Measurements from ENCODE around the gene PLEKHG1.

The PLEKHG1 gene

DNA sequence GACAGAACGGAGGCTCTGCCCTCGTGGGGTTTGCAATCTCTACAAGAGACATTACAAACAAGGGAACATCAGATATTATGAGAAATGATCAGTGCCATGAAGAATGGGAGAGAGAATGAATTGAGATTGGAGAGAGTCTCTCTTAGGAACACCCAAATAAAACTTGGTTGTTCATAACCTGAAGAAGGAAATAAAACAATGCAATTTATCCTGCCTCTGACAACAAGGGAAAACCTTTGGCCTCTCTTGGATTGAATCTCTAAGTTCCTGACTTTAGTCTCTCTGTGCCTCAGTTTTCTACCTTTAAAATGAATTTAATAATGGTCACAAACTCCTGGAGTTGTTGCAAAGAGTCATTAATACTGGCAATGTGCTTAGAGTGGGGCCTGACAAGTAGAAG, 21.1 kb downstream of the PLEKHG1 start:
- no peak for DNase-seq

DNA sequence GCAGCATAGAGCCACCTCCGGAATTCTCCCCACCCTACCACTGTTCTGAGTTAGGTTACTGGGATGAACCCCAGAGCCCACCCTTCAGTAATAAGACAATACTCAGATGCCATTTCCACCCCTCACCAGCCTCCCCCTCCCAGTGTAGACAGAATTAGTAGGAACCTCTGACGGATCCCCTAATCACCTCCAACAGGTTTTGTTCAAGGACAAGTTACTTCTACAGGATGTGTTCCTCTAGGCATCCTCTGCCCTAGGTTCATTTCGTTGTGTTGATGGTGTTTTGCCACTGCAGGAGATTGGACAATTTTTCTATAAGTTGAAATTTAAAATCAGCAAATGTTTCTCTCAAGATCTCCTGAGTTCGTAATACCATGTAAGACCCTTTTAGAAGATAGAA, 22.8 kb downstream of the PLEKHG1 start:
- DNase-seq = no peak

DNA sequence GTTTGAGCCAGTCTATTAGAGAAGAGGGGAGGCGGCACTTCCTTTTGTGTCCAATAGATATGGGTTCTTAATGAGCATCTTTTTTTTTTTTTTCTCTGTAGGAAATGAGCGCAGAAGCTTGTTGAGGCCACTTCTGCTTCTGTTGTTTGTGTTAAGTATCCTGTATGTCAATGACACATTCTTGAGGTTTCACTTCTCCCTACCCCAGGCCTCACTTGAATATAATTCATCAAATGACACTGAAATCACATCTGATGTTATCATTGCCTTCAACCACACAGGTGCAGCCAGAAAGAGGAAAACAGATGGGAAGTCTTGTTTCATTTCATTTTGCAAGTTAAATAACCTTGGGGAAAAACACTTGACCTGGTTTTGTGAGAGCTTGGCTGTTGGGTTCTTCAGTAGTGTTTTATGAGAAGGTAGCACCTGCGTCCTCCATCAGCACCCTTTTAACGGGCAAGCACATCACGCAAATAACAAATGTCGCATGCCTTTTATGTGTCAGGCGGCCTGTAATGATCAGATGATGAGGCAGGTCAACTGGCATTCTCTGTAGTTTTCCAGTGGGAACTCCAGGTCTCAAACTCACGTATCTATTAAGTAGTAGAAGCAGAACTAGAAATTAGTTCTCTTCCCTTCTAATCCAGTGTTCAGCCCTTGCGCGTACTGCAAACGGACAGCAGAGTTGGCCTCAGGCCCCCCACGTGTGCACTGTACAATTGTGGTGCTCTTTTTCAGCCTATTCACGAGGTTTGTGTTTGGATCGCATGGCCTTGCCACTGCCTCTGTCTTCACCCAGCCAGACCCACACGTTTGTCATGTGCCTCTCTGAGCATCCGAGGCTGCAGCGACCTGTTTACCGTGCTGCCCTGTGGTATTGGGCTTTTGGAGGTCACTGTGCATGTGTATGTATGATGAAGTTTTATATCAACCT, 23.5 kb downstream of the PLEKHG1 start:
- no peak for DNase-seq

DNA sequence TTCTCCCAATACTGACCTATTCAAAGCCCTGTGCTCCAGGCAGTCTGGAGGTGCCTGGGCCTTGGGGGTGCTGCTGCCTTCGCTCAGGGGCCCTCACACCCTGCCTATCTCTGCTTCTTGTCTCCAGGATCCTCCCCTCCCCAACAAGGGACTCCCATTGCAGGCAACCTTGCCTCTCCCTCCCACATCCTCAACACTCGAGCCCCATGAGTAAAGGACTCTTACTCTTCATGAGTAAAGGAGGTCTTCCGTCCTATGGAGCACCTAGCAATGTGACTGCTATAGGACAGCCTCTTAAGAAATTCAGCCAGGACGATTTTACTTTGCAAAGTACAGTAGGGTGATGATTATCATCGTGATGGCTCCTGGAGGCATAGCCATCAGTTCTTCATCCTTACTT, 24.5 kb downstream of the PLEKHG1 start:
- DNase-seq = no peak

DNA sequence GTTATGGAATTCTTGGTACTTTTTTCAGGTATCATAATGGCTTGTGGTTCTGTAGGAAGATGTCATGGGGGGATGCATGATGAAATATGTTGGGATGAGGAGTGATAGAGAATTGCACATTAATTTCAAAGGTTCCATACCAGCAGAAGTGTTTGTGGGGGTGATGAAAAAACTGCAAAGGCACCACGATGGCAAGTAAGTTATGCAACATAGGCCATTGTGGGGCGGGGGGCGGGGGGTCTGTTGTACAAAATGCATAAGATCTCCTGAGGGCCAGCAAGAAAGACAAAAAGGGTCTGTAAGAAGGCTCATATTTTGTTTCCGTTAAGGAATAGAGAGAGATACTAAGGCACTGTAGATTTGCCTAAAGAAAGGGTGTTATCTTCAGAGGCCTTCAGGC, 26.2 kb downstream of the PLEKHG1 start:
- DNase-seq = no peak

DNA sequence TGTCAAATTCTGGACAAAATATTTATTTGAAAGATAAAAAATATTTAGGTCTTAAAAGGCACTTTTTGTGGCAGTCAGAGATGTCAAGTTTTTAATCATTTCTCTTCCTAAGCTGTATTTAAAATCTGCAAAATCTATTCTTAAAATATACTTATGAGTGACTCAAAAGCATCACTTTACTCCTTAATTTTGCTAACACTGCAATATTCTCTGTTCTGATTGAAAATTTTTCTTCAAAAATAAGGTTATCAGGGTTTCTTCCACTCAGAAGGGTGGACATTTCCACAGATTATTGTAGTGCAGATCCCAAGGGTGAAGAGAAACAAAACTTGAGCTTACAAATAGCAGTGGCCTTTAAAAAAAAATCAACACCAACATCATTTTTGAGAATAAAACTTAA, 27.5 kb downstream of the PLEKHG1 start:
- no peak for DNase-seq

DNA sequence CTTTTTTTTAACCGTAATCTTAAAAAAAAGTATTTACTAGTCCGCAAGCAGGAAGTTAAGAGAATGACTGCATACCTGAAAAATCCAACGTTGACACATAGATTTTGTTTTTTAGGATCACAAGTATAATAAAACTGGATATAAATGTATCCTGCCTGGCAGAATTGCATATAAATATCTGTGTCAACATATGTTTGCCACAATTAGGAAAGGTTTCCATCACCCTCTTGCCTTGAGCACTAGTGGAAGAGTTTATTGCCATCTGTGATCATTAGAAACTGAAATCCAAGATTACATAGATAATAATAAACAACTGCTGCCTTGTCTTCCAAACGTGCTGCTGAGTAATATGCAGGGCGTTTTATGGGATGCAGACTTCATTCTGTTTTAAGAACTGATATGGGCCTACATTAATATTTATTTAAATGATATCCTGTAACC, 27.9 kb downstream of the PLEKHG1 start:
- DNase-seq = no peak

DNA sequence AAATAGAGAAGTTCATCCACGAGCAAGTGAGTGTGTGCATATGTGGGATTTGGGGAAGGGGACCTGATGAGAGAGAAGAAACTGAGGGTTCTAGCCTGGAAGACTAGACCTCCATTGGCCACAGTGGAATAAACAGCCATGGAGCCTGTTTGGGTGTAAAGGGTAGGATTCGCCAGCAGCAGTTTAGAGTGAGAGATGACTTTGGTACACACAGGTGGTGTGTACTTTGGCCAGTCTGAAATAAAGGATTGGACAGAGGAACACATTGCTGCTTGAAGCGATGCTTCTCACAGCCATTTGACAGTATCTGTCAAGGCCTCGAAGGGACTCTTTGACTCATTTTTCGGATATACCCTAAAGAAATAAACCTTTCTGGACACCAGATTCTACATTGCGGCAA, 29.2 kb downstream of the PLEKHG1 start:
- no peak for DNase-seq

DNA sequence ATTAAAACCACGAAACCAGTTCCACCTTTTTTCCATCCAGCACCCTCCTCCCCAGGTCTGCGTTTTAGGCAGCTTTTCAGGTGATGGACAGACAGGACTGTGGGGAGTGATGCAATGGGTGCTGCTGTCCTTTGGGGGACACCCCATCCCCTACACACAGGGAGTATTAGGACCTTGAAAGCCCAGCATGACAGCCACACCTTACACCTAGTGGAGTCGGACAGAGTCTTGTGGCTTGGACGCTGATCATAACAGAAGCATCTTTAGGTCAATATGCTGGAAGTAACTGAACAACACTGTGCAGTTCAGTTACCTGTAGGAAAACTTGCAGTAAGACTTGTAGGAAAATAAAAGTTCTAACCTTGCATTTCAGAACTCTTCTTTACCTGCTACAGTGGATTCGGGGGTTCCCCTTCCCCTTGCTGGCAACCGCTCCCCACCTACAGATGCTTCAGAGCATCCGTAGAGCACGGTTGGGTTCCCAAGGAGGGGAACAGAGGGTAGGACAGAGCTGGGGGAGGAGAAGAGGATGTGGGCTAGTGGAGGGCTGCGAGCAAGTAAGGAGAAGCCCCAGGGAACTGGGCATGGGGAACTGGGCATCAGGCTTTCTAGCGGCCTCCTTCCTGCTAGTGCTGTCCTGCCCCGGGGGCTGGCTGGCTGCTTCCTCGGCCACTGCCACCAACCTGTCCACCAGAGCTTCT, 31.7 kb downstream of the PLEKHG1 start:
- DNase-seq = no peak

DNA sequence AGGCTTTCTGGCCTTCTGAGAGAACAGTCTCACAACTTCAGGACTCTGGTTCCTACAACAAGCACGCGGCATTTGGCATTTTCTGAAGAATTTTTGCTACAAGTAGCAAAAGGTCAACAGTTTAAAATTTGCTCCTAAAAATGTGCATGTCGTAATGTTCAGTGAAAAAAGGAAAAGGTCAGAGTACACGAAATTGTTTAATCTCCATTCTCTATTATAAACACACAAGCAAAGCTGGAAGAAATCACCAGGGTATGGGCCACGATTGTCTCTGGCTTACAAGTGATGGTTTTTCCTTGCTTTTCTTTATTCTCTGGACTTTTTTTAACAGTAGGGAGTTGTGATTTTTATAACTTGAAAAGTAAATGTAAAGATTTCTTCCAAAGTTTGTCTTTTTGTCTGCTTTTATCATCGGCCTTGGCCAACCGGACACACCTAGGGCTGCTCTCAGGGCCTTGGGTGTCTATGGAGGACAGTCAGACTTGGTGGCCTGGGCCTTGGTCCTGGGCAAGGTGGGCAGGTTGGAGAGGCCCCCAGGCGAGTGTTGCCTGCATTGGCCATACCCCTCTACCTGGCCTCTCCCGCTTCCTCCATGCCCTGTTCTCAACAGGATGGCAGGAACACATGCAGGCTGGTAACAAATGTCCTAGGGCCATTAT, 32.4 kb downstream of the PLEKHG1 start:
- DNase-seq = no peak

DNA sequence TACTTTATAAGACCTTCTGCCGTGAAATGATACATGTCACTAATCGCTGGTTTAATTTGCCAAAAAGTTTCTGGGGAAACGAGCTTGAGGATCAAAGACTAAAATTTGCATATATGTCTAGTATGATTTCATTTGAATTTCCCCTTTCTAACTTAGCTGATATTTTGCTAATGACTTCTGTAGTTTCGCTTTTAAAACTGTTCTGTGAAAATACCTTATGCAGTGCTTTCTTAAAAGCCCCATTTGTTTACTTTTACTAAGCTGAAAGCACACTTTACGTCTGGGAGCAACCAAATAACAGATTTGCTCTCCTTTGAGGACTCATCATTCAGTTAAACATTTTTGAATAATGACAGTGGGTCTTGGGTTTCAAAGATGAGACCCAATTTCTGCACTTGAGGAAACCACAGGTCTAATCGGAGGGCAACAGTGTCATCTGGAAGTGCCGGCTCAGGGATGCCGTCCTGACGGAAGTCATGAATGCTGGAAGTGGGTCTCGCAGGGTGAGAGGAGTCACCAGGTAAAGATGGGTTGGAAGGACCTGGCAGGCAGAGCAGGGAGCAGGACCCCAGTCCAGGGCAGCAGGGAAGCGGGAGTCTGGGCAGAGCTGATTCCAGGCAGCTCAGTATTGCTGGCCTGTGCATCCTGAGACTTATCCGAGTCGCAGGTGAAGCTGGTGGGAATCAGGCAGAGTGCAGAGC, 33.2 kb downstream of the PLEKHG1 start:
- DNase-seq = no peak

DNA sequence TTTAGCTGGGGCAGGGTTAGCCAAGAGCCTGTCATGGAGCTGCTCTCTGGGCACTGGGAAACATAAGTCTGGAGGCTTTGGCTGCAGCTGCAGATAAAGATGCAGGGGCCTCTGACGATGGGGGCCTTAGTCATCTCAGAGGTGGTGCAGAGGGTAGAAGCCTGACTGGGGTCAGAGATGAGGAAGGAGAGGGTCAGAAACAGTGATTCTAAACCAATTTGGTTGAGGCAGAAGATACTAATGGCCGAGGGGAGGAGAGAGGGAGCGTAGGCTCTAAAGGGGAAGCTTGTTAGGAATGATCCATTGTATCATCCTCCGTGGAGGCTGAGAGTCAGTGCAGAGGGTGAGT, 33.8 kb downstream of the PLEKHG1 start:
- no peak for DNase-seq

DNA sequence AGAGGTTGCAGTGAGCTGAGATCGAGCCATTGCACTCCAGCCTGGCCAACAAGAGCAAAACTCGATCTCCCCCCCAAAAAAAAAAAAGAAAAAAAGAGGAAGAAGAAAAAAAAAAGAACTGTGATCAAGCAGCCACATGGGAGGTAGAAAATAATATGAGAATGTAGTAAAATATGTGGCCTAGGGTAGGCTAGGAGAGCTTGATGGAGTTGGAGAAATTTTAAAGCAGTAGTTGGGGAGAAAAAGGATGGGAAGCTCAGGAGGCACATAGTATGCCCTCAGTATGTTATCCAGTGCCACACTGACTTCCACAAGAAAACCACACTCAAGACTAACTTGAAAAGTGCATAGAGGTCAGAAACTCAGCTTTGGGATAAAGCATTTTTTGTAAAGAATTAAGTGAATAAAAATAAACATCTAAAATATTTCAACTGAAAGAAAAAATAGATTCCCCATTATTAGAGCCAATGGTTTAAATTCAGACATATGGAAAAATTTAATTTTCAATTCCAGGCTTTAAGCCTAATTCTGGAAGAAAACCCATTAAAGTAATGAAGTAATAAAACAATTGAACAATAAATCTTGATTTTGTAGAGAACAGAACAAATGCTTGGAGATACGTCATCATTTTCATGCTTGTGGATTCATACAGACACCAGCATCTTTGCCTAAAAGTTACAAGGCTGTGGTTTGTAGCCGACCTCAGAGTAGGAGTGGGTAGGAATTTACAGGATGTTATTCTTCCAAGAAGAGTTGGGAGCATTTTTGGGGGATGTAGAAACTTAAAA, 34.7 kb downstream of the PLEKHG1 start:
- DNase-seq = no peak

DNA sequence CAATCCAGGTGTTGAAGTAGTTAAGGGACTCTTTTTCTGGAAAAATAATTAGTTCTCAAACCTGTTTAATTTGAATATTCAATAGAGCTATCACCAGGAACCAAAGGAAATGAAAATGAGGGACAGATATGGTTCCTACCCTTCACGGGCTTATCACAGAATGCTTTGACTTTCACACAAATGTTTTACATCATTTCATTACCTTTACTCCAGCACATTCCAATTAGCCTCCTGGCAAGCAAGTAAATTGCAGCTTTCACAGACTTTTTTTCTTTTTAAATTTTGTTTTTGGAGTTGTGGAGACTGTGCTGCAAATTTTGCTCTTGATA, 35.2 kb downstream of the PLEKHG1 start:
- no peak for DNase-seq

DNA sequence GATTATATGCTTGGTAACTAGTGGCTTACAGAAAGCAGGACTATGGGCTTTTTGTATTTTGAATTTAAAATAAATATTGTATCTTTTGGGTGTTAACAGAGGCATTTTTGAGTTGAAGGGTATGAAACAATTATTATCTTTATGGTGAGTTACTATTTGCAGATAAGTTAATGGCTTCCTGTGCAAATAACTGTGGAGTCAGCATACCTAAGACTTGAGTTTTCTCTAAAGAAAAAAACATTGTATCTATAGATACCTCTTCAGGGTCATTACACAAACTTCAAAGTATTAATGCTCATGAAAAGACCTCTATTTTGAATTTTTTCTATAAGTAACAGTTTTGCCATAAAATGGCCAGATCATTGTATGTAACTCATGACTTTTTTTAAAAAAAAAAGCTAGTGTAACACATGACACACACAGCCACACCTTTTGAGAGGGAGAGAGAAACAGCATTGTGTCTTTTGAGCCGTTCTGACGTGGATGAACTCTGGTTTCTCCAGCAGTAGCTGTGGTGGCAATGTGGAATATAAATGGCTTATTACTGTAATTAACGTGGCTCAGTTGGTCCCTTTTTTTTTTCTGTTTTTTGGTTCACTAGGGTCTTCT, 36.3 kb downstream of the PLEKHG1 start:
- DNase-seq = no peak

DNA sequence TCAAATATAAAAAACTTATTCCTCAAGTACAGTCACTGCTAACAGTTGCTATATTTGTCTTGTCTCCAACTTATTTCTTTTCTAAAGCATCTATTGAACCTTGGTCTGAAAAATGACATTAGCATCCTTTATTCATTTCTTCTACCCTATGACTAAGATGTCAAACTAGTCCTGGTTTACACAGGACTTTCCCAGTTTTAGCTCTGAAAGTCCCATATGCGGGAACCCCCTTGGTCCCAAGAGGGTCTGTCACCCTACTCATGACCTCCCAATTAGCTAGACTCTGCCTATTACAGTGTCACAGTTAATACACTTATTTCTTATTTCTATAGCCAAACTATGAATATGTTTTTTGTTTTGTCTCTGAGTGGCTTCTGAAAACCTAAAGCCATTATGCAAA, 37.1 kb downstream of the PLEKHG1 start:
- DNase-seq = no peak

DNA sequence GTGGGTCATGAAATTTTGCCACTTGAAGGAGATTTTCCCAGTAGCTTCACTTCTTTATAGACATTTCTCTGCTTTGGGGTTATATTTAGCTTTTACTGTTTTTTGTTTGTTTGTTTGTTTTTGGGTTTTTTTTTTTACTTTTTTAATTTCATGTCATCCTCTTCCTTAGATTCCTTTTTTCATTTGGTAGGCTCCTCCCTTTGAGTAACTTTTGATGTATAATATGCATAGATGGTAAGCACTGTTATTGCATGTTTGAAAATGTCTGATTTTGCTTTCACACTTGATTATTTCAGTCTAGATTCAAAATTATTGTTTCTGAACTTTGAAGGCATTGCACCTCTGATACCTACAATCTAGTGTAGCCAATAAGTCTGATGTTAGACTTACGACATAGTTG, 37.6 kb downstream of the PLEKHG1 start:
- no peak for DNase-seq

DNA sequence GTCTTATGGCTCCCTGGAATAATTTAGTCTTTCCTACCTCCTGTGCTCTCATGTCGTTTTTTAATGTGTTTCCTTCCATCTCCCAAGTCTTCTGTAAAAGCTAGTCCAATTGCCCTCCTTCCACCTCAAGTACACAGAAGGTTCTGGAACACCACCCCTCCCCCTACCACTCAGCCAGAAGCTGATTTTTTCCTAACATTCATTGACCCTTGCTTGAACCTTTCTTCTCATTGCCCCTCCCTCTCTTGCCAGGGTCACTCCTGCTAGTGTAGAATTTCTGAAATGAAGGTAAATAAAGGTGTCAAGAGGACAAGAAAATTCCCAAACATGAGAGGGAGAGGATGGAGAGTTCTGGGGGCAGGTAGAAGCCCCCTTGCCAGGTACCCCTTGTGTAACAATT, 38.6 kb downstream of the PLEKHG1 start:
- DNase-seq = no peak

DNA sequence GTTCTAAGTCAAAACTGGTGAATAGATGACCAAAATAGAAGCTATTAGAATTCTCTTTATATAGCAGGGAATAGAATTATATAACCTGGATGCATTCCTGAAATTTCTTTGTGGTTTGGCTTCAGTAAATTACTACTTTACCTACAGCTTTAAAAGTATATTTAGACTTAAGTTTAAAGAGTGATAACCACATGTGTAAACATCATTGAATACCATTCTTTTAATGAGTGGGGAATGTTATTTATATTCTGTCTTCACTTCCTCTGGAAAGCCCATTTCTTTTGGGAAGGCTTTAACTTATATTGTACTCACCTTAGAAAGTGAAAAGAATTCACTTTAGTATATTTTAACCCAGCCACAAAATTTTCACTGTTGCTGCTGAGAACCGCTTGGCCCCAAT, 39.1 kb downstream of the PLEKHG1 start:
- DNase-seq = no peak

DNA sequence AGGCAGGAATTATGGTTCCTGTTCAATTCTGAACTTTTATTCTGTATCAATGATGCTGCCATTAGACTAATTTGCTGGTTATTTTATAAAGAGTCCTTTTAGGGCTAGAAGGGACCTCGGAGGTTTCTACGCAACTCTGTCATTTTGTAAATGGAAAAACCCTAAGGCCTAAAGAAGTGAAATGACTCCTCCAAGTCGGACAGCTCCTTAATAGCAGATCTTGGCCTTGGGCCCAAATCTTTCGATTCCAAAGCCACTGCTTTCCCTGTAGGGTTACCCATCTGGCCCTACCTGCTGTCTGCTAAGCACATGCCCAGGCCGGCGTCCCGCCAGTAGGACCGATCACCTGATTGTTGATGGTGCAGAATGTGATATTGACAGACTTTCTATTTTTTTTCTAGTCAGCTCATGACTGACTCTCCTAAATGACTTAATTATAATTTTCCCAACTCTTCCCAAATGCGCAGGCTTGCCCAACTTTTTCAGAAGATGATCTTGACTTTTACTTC, 40.2 kb downstream of the PLEKHG1 start:
- DNase-seq = no peak

DNA sequence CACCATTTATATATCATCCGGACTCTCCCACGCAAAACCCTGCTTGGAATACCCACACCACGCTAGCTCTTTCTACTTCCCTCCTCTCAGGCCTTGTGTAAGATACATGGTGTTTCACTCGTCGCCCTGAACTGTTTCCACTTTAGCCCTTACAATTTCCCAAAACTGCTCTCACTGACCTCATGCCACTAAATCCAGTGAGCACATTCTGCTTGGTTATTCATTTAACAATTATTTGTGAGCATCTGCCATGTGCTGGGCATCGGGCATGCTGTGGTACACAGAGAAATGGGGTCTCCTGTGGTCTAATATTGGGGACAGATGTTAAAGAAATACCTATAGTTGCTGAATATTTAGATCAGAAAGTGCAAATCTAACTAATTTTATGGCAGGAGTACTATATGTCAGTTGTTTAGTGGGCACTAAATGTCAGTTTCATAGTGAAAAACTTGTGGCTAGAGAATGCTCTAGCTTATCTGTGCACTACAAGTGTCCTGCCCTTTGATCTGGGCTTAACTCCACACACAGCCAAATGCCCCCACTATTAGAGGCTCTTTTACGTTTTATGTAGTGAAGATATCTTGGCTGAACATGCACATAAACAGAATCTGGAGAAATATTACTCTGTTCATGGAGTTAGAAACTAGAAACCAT, 41.0 kb downstream of the PLEKHG1 start:
- DNase-seq = no peak

Data from stimulated activated CD8-positive, alpha-beta memory T cell treated with anti-CD3 and anti-CD28 coated beads, Interleukin-4, amount 100 ng/mL, for 48 hours (primary cell).